ENCODE data around the gene OPN4. TPM values are rescaled to one million over a fixed set of nuclear protein-coding genes. Genes with fewer than 3 reads are reported as not detected.
A peak's percentile ranks its signal among the peaks of the same experiment; 100 is the strongest.

OPN4 gene
- total RNA-seq, 1 donor, result not detected

GRCh38 chr10:86698207-86698940, 44.0 kb downstream of the OPN4 start:
- no peak for DNase-seq (ENCODE audit: low read depth in 2 of 3, low spot score in 2 of 3)

GRCh38 chr10:86699125-86699524, 44.8 kb downstream of the OPN4 start:
- no peak for DNase-seq (ENCODE audit: low read depth in 2 of 3, low spot score in 2 of 3)

GRCh38 chr10:86699541-86699940, 45.2 kb downstream of the OPN4 start:
- no peak for DNase-seq (ENCODE audit: low read depth in 2 of 3, low spot score in 2 of 3)

- DNase-seq (ENCODE audit: low read depth in 2 of 3, low spot score in 2 of 3), result no peak
Measured at GRCh38 chr10:86699991-86700840, 45.9 kb downstream of the OPN4 start.

- no peak for DNase-seq (ENCODE audit: low read depth in 2 of 3, low spot score in 2 of 3)
Measured at GRCh38 chr10:86700851-86701617, 46.7 kb downstream of the OPN4 start.

GRCh38 chr10:86703176-86703575, 48.8 kb downstream of the OPN4 start:
- no peak for DNase-seq (ENCODE audit: low read depth in 2 of 3, low spot score in 2 of 3)

- DNase-seq (ENCODE audit: low read depth in 2 of 3, low spot score in 2 of 3), result no peak
Measured at GRCh38 chr10:86705139-86705538, 50.8 kb downstream of the OPN4 start.

GRCh38 chr10:86705905-86706304, 51.6 kb downstream of the OPN4 start:
- no peak for DNase-seq (ENCODE audit: low read depth in 2 of 3, low spot score in 2 of 3)

- DNase-seq (ENCODE audit: low read depth in 2 of 3, low spot score in 2 of 3), result no peak
Measured at GRCh38 chr10:86706401-86706841, 52.1 kb downstream of the OPN4 start.

GRCh38 chr10:86706977-86707376, 52.6 kb downstream of the OPN4 start:
- no peak for DNase-seq (ENCODE audit: low read depth in 2 of 3, low spot score in 2 of 3)

GRCh38 chr10:86707505-86707904, 53.2 kb downstream of the OPN4 start:
- no peak for DNase-seq (ENCODE audit: low read depth in 2 of 3, low spot score in 2 of 3)

- no peak for DNase-seq (ENCODE audit: low read depth in 2 of 3, low spot score in 2 of 3)
Measured at GRCh38 chr10:86708068-86708782, 53.9 kb downstream of the OPN4 start.

- no peak for DNase-seq (ENCODE audit: low read depth in 2 of 3, low spot score in 2 of 3)
Measured at GRCh38 chr10:86708783-86709380, 54.5 kb downstream of the OPN4 start.

GRCh38 chr10:86709396-86710185, 55.2 kb downstream of the OPN4 start:
- DNase-seq (ENCODE audit: low read depth in 2 of 3, low spot score in 2 of 3), result no peak

GRCh38 chr10:86710987-86711512, 56.7 kb downstream of the OPN4 start:
- peak; percentile 74 to 78 (median 78) for DNase-seq (ENCODE audit: low read depth in 2 of 3, low spot score in 2 of 3)

- DNase-seq (ENCODE audit: low read depth in 2 of 3, low spot score in 2 of 3), result peak; percentile 17 to 59 (median 37)
Measured at GRCh38 chr10:86711513-86712316, 57.4 kb downstream of the OPN4 start.

- DNase-seq (ENCODE audit: low read depth in 2 of 3, low spot score in 2 of 3), result no peak
Measured at GRCh38 chr10:86712317-86712707, 58.0 kb downstream of the OPN4 start.

- DNase-seq (ENCODE audit: low read depth in 2 of 3, low spot score in 2 of 3), result peak in 1 of 3 donors; percentile 34
Measured at GRCh38 chr10:86715156-86715795, 60.9 kb downstream of the OPN4 start.

Measured in hematopoietic multipotent progenitor cell (in vitro differentiated cells).